ENCODE data around the gene FGFR3.
"Not testable (repeated sequence)": the region's sequence is repeated elsewhere in the genome, so short reads cannot be mapped to it uniquely, and the experiment has no call there.

The FGFR3 gene

DNA sequence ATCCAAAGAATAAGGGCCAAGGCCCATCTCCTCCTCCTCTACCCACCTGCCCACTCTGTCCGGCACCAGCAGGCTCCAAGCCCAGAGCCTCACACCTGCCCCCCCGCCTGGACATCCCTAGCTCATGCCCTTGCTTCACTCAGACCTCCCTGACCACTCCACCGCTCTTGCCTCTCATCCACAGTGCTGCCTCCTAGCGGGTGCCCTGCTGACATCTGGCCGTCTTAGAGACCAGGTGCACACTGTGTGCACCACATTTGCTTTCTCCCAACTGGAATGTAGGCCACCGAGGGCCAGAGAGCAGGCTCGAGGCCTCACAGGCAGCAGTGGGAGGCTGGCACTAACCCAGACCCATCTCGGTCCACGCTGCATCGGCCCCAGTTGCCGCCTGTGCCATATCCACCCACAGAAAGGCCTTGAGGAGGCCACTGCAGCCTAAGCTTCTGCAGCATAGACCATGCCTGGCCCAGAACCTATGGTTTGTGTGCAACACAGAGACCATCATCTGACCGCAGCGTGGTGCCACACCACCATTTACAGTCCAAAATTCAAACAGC lies 49.3 kb downstream of the FGFR3 start:
- DNase-seq (ENCODE audit: low spot score), result no peak

GRCh38 chr4:1842993-1843448 lies 49.9 kb downstream of the FGFR3 start:
- DNase-seq (ENCODE audit: low spot score), result peak; percentile 92

DNA sequence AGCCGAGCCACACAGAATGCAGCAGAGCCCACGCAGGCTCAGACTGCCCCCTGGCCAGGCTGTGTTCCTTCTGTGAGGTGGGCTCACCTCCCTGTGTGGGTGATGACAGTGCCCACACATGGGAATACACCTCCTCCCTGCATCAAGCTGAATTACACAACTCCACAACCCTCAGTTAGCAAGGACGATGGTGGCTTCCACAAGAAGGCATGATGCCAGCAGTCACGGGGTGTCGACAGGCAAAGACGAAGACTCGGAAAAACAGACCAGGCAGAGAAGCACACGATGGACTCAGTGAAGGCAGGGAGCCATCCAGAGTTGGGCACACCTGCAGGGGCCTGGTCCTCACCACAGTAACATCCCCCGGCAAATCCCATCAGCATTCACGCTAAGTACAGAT lies 50.8 kb downstream of the FGFR3 start:
- DNase-seq (ENCODE audit: low spot score), result no peak

- not testable (repeated sequence) for DNase-seq (ENCODE audit: low spot score)
Observed at GRCh38 chr4:1844618-1845017, 51.5 kb downstream of the FGFR3 start.

DNA sequence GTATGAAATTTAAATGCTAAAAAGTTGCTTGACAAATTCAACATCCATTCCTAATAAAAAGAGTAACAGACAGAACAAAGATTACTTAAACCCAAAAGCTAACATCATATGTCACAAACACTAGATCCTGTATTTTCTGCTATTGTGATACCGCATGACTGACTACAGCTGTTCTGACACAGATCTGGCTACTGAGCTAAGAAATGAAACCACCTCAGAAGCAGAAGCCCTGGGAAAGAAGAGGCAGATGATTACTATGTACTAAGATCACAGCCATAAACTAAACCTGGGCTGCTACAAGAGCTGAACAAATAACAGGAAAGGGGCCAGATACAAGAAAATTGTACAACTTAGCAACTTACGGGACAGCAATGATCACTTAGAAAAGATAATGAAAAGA lies 53.5 kb downstream of the FGFR3 start:
- DNase-seq (ENCODE audit: low spot score), result no peak

DNA sequence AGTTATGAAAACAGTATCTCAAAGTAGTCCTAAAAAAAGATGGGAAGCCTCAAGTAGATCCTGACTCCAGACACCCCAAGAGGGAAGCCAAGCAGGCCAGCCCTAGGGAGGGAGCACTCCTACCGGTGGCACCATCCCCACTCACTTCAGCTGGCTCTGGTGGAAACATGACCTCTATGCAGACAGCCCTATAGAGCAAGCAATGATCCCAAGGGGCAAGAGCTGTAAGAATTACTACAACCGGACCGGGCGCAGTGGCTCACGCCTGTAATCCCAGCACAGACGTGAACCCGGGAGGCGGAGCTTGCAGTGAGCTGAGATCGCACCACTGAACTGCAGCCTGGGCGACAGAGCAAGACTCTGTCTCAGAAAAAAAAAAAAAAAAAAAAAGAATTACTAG lies 57.2 kb downstream of the FGFR3 start:
- DNase-seq (ENCODE audit: low spot score), result no peak

DNA sequence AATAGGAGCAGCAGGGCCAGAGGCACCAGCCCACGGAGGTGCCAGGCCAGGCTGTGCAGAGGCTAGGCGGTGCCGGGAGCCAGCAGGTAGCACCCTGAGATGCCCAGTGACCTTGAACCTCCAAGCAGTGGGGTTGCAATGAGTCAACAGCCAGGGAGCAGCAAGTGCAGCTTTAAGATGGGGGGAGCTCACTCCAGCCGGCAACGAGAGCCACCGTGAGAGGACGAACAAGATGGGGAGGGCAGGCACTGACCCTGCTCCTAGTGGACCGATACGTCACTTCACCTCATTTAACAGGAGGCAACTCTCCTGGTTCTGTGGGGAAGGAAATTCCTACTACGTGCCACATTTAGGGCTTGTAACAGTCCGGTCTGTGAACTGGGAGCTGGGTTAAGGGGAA lies 58.1 kb downstream of the FGFR3 start:
- no peak for DNase-seq (ENCODE audit: low spot score)

GRCh38 chr4:1851575-1852410 lies 58.7 kb downstream of the FGFR3 start:
- no peak for DNase-seq (ENCODE audit: low spot score)

GRCh38 chr4:1852904-1853623 lies 60.0 kb downstream of the FGFR3 start:
- no peak for DNase-seq (ENCODE audit: low spot score)

DNA sequence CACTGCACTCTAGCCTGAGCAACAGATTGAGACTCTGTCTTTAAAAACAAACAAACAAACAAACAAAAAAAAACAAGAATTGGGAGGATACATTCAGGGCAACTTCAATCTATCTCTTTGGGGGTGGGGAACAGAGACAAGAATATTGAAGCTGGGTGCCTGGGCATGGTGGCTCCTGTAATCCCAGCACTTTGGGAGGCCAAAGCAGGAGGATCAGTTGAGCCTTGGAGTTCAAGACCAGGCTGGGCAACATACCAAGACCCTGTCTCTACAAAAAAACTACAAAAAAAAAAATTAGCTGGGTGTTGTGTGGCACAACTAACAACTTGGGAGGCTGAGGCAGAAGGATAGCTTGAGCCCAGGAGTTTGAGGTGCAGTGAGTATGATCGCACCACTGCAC lies 61.7 kb downstream of the FGFR3 start:
- DNase-seq (ENCODE audit: low spot score), result no peak

DNA sequence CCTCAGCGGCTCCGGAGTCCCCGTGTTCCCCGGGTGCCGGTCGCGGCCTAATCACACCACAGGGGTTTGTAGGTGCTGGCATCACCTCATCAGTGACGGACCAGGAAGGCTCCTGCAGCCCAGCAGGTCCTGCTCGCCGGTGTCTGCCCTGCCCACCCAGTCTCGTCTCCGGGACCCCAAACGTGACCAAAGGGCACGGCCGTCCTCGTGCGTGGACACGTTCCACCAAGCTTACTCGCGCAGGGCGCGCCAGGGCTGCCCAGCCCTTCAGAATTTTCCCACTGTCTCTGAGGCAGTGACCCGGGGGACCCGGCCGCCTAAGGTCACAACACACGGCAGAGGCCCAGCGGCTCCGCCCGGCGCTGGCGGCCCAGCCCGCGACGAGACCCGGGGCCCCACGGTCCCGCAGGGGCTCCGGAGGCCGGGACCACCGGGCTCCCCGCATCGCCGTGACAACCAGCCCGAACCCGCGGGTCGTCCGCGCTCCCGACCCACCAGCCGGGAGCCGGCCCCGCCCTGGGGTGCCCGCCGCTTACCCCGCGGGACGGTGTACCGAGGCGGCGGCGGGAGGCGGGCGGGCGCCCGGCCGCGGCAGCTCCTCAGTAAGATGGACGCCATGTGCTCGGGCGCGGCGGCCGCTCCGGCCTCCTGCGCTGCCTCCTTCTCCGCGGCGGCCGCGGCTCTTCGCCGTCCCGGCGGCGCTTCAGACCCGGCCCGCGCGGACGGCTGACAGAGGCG lies 62.4 kb downstream of the FGFR3 start:
- DNase-seq (ENCODE audit: low spot score), result no peak

DNA sequence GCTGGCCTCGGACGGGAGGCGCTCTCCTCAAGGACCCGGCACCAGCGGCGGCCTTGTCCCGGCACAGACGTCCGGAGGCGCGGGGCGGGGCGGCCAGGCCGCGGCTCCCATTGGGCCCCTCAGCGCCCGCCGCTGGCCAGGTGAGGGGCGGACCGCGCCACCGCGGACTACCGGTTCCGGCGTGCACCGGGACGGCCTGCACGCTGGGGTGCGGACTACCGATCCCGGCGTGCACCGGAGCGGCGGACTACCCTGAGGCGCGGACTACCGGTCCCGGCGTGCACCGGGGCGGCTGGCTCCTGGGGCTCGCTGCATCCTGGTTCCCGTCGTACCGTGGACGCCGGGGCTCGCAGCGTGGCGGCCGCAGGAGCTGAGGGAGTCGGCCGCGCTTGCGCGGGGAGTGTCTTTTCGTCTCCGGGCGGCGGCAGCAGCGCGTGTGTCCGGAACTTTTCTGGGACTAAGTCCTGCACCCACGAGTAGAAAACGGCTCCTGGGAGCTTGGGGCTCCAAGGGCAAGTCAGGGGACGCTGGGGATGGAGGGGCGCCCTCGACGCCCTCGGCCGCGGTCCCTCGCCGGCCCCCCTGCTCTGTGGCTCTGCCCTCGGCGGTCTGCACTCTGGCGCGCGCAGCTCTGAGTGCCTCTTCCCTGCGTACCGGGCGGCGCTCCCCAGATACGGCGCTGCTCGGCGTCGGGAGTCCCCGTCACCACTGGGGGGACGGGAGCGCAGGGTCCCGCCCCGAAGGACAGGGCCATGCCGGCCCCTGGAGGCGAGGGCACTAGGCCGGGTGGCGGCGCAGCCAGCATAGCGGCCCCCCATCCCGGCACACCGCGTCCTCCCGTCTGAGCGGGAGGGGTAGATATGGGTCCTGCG lies 63.2 kb downstream of the FGFR3 start, which contains the start of gene LETM1:
TSS of gene LETM1 (minus strand) at position 86 of the 872 bp plus-strand sequence. CDS start 206 bp downstream, outside the sequence.
- DNase-seq (ENCODE audit: low spot score), result peak; percentile 97

- peak; percentile 62 for DNase-seq (ENCODE audit: low spot score)
Observed at GRCh38 chr4:1856943-1857699, 64.0 kb downstream of the FGFR3 start.

- DNase-seq (ENCODE audit: low spot score), result no peak
Observed at GRCh38 chr4:1857931-1858330, 64.8 kb downstream of the FGFR3 start.
